Esophagus muscularis mucosa (tissue), 4 donors: ENCODE results near the gene POP7. TPM values are rescaled to one million over a fixed set of nuclear protein-coding genes. Genes with fewer than 3 reads are reported as not detected.

Source experiments
- DNase-seq: peaks from one replicate; pipeline ENCODE4 v3.0.0-alpha.2; 2017; ENCODE audit errors: extremely low spot score
- H3K27ac ChIP-seq, 4 donors: fragments of 200-600 bp; sonication (generic); replicated peaks in 1 of 4; 1 replicate in 3 of 4; 2 replicates in 1 of 4; pipeline ENCODE4 v1.5.1; 2016 to 2019; ENCODE audit warnings: mild to moderate bottlenecking in 1 of 4
- H3K27me3 ChIP-seq, 4 donors: fragments of 200-600 bp; sonication (generic); one replicate each; pipeline versions ENCODE4 v1.5.1 to v1.6.0; 2016 to 2019
- H3K36me3 ChIP-seq, 4 donors: fragments of 200-600 bp; sonication (generic); one replicate each; pipeline ENCODE4 v1.5.1; 2016 to 2019
- H3K4me1 ChIP-seq, 4 donors: fragments of 200-600 bp; sonication (generic); one replicate each; pipeline ENCODE4 v1.5.1; 2016 to 2019
- H3K4me3 ChIP-seq, 4 donors: fragments of 200-600 bp; sonication (generic); 1 replicate in 2 of 4; 2 replicates in 2 of 4; pipeline ENCODE4 v1.5.1; 2016 to 2019; ENCODE audit warnings: mild to moderate bottlenecking in 4 of 4, moderate library complexity in 1 of 4
- H3K9me3 ChIP-seq, 4 donors: fragments of 200-600 bp; sonication (generic); 1 replicate in 3 of 4; 2 replicates in 1 of 4; pipeline ENCODE4 v1.5.1; 2016 to 2019
- EP300 ChIP-seq: sonication (generic); formaldehyde crosslinking; IDR thresholded peaks from one replicate; pipeline ENCODE4 v1.6.1; 2017; ENCODE audit warnings: antibody characterized with exemption
- POLR2A ChIP-seq: fragments of 450-650 bp; IDR thresholded peaks from one replicate; pipeline ENCODE4 v1.6.1; 2017; ENCODE audit warnings: antibody characterized with exemption, moderate library complexity, mild to moderate bottlenecking, low read depth
- POLR2AphosphoS5 ChIP-seq, 2 donors: sonication (generic); formaldehyde crosslinking; IDR thresholded peaks; one replicate each; pipeline ENCODE4 v1.6.1; 2017; ENCODE audit warnings: antibody characterized with exemption in 2 of 2
- WGBS: methylation state at CpG from one replicate; pipeline ENCODE4 v1.1.5; 2018; 5-methylcytosine and 5-hydroxymethylcytosine counted together
- intact Hi-C: fragments of 100-400 bp; cut with DNase I; formaldehyde crosslinking; loops from one replicate; pipeline ENCODE4 v1.15.1; 2023
- total RNA-seq, 4 donors: library from RNA; depleted of rRNA; stranded (reverse); fragments of >200 nt; gene quantifications; one replicate each; pipeline versions ENCODE4 v1.1.0 to v1.2.1, GENCODE V29; 2016
- TF ChIP-seq, protein P1 (sequence below), 3 experiments: fragments of 200-600 bp in 2 of 3; fragments of 450-650 bp in 1 of 3; sonication (generic) in 2 of 3; IDR thresholded peaks; one replicate each; pipeline ENCODE4 v1.5.1; 2017 to 2019; ENCODE audit warnings: antibody characterized with exemption in 3 of 3, mild to moderate bottlenecking in 2 of 3, moderate library complexity in 1 of 3

Gene POP7
- total RNA-seq, 4 donors from 2014 or later, result 27.0 to 51.3 (median 43.7) TPM

DNA sequence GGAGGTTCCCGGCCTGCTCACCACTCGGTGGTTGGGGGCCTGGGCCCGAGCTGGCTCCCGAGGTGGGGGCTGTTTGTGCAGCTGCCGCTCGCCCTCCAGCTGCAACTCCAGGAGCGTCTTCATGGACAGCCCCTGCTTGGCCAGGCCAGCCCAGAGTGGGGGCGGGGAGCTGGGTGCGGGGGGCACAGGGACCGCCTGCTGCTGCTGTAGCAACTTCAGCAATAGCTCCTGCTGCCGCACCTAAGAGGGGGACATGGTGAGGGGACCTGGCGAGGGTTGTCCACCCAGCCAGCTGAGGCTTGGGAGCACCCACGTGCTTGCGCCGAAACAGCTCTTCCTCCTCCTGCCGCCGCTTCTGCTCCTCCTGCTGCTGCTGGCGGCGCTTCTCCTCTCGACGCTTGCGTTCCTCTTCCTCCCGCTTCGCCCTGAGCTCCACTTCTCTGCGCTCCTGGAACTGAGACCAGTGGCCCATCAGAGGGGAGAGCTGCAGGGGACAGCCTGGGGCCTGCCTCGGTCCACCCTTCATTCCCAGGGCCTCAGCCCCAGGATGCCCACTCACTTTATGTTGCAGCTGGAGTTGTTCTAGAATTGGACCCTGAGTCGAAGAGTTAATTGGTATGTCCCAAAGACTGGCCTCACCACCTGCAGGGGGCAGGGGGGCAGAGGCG lies 22.8 kb upstream of the POP7 start:
- Histone ChIP-seq H3K9me3 (no peaks in the 10 kb centered on the region), H3K27me3 (no peaks in the 10 kb centered on the region), H3K4me3 (no peak overlapping the region), H3K4me1 (peaks cover 10 to 44% (median 34%) of the 10 kb centered on the region in 4 donors), H3K27ac (no peak overlapping the region), H3K36me3 (peaks cover 72 to 100% (median 98%) of the 10 kb centered on the region in 4 donors)
- WGBS, result 91% methylated on average over 16 of the region's 28 CpGs
- no peak for TF ChIP-seq POLR2A
- no peak for TF ChIP-seq POLR2AphosphoS5 (IDR thresholded peaks at IDR 0.05)
- no peak for TF ChIP-seq EP300
- TF ChIP-seq, protein P1, sequence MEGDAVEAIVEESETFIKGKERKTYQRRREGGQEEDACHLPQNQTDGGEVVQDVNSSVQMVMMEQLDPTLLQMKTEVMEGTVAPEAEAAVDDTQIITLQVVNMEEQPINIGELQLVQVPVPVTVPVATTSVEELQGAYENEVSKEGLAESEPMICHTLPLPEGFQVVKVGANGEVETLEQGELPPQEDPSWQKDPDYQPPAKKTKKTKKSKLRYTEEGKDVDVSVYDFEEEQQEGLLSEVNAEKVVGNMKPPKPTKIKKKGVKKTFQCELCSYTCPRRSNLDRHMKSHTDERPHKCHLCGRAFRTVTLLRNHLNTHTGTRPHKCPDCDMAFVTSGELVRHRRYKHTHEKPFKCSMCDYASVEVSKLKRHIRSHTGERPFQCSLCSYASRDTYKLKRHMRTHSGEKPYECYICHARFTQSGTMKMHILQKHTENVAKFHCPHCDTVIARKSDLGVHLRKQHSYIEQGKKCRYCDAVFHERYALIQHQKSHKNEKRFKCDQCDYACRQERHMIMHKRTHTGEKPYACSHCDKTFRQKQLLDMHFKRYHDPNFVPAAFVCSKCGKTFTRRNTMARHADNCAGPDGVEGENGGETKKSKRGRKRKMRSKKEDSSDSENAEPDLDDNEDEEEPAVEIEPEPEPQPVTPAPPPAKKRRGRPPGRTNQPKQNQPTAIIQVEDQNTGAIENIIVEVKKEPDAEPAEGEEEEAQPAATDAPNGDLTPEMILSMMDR (IDR thresholded peaks at IDR 0.05), result no peak
- intact Hi-C loops, result no loop called here
- DNase-seq, result no peak

DNA sequence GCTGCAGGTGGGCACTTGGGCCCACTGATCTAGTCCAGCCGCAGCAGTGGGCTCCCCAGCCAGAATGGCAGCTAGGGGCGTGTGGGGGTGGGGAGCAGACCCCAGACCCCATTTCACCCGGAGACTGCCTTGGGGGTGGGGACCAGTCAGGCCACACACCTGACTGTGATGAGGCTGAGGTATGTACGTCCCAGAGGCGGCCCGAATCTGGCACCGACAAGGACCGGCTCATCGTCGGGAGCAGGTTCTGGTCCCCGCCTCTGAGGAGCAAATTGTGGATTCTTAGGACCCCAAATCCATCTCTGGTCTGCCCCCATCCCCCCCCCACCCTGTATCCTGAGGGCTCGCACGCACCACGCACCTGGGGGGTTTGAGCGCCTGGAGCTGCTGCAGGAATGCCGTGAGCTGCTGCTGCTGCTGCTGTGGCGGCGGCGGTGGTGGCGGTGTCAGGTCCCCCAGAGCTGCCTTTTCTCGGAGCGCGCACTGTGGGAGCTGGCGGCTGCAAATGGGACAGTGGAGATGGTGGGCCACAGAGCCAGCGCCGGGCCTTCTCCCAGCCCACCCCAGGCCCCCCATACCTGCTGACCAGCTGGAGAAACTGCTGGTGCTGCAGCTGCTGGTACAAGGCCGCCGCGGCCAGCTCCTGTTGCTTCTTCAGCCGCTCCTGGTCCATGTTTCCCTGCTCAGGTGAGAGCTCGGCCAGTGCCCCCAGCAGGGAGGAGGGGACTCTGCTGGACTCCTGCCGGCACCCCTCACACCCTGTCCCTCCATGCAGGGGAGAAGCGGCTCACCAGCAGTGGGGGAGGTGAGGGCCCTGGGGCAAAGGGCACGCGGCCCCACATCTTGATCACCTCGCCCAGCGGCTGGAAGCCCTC lies 22.0 kb upstream of the POP7 start:
- Histone ChIP-seq H3K4me3 (no peak overlapping the region), H3K36me3 (peaks cover 65 to 100% (median 98%) of the 10 kb centered on the region in 4 donors), H3K27me3 (no peaks in the 10 kb centered on the region), H3K27ac (no peak overlapping the region), H3K4me1 (peaks cover 17 to 44% (median 35%) of the 10 kb centered on the region in 4 donors), H3K9me3 (no peaks in the 10 kb centered on the region)
- no peak for DNase-seq
- WGBS, result 91% methylated on average over 23 of the region's 37 CpGs
- intact Hi-C loops, result no loop called here
- TF ChIP-seq POLR2AphosphoS5 (IDR thresholded peaks at IDR 0.05) (no peak), EP300 (no peak), POLR2A (no peak)
- TF ChIP-seq, protein P1 (IDR thresholded peaks at IDR 0.05), result no peak

DNA sequence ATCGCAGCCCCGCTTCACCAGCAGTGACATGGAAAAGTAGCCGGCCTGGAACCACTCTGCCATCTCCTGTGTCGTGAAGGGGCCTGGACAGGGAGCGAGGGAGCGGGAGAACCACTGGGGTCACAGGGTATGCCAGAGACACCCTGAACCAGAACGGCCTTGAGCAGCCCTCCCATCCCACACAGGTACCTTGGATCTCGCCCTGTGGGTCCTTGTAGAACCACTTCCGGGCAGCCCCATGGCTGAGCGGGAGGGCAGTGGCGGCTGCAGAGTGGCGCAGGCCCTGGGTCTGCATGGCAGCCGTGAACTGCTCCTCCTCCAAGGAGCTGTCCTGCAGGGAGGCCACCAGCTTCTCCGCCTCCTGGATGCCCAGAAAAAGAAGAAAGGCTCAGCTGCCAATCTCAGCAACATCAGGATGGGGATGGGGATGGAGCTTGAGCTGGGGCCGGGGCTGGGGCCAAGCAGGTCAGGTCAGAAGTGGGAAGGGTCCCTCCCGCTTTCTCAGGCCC lies 21.3 kb upstream of the POP7 start:
- Histone ChIP-seq H3K4me3 (no peak overlapping the region), H3K4me1 (peaks cover 24 to 45% (median 36%) of the 10 kb centered on the region in 4 donors), H3K9me3 (no peaks in the 10 kb centered on the region), H3K27ac (no peak overlapping the region), H3K27me3 (no peaks in the 10 kb centered on the region), H3K36me3 (peaks cover 64 to 100% (median 98%) of the 10 kb centered on the region in 4 donors)
- intact Hi-C loops, result no loop called here
- no peak for DNase-seq
- TF ChIP-seq EP300, result no peak
- no peak for TF ChIP-seq POLR2A
- no peak for TF ChIP-seq POLR2AphosphoS5 (IDR thresholded peaks at IDR 0.05)
- TF ChIP-seq, protein P1 (IDR thresholded peaks at IDR 0.05), result no peak
- 95% methylated on average over 11 of the region's 16 CpGs for WGBS

DNA sequence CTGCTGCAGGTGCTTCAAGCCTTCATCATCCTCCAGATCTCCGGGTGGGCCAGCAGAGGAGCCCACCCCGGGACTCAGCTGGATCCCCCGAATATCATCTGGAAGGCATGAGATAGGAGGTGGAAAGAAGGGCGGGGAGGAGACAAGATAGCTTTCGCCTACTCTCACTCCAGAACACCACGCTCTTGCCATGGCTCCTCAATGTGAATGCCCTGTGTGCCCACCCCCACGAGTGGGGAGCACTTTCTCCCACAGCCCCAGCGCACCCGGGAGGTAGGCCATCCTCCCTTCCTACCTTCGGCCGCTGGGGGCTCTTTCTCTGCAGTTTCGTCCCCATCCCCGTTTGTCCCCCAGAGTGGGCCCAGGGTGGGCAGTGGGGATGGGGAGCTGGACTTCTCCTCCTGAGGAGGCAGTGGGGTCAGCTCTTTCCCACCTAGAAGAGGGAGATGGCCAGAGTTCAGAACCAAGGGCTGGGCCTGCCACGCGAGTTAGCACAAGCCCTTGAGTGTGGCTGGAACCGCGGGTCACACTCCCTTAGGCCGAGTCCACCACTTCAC lies 20.8 kb upstream of the POP7 start:
- no peak for DNase-seq
- peaks cover 30 to 45% (median 36%) of the 10 kb centered on the region in 4 donors for H3K4me1 ChIP-seq
- WGBS, result 92% methylated on average over 16 of the region's 18 CpGs
- peaks cover 64 to 97% (median 95%) of the 10 kb centered on the region in 4 donors for H3K36me3 ChIP-seq
- intact Hi-C loops, result no loop called here
- TF ChIP-seq EP300, result no peak
- TF ChIP-seq POLR2A, result no peak
- TF ChIP-seq, protein P1 (IDR thresholded peaks at IDR 0.05), result no peak
- TF ChIP-seq POLR2AphosphoS5 (IDR thresholded peaks at IDR 0.05), result no peak
- no peaks in the 10 kb centered on the region for H3K9me3 ChIP-seq
- no peak overlapping the region for H3K27ac ChIP-seq
- H3K4me3 ChIP-seq, result no peak overlapping the region
- no peaks in the 10 kb centered on the region for H3K27me3 ChIP-seq
